Measurements from ENCODE around the gene GALNT6. TPM values are rescaled to one million over a fixed set of nuclear protein-coding genes. Genes with fewer than 3 reads are reported as not detected.

GALNT6 gene
- total and polyA plus RNA-seq, 7 experiments from 2014 or later, result 2.5 to 19.5 (median 13.4) TPM

DNA sequence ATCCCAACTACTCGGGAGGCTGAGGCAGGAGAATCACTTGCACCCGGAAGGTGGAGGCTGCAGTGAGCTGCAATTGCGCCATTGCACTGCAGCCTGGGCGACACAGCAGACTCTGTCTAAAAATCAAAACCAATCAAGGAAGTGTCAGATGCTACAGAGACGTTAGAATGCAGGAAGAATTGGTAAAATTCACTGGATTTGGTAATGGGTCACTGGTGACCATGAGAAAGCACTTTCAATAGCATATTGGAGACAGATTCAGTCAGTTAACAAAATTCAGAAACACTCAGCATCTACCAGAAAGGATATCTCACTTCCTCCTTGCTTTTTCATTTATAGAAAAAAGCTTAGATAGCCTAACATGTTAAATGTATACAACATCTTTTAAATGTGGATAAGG, 84.7 kb downstream of the GALNT6 start:
- peaks cover 29 to 82% (median 68%) of the 10 kb centered on the region in 7 donors for H3K4me1 Mint-ChIP-seq
- H3K27me3 ChIP-seq (ENCODE audit: control insufficient read depth in 2 of 2, insufficient read depth in 2 of 2, low read length in 2 of 2), result no peaks in the 10 kb centered on the region
- ATAC-seq (no peak), DNase-seq (no peak)
- peak overlapping the region; percentile 29 to 90 (median 69) for H3K27ac Mint-ChIP-seq
- H3K36me3 Mint-ChIP-seq, result peaks cover 17 to 57% (median 40%) of the 10 kb centered on the region in 5 donors
- intact Hi-C loops (cut with micrococcal nuclease), result loop anchor here in 1 of 2 donors (5.0 kb wide), 1 partner anchor 36 kb away; no protein-coding TSS in a partner anchor
- H3K9me3 ChIP-seq (ENCODE audit: control insufficient read depth in 2 of 3, low read length in 3 of 3), result no peaks in the 10 kb centered on the region
- no peaks in the 10 kb centered on the region for H3K9me3 Mint-ChIP-seq
- peaks cover 13 to 65% (median 53%) of the 10 kb centered on the region in 3 experiments for H3K36me3 ChIP-seq (ENCODE audit: control insufficient read depth in 2 of 3, insufficient read depth in 3 of 3, low read length in 3 of 3)
- H3K4me1 ChIP-seq (ENCODE audit: control insufficient read depth in 2 of 2, insufficient read depth in 2 of 2, low read length in 2 of 2), result peaks cover 13 to 31% of the 10 kb centered on the region in 2 donors
- ChIA-PET POLR2A (interaction anchor here (0.6 to 5.4 kb wide), 5 partner anchors 11 to 43 kb away, joined by 3 to 44 read pairs (median 21); no protein-coding TSS in a partner anchor), CTCF (interaction anchor here (0.8 to 11.0 kb wide), 2 partner anchors 34 to 44 kb away, joined by 4 to 118 read pairs; no protein-coding TSS in a partner anchor)
- peak overlapping the region in 1 of 10 donors; percentile 21 for H3K4me3 Mint-ChIP-seq
- H3K4me3 ChIP-seq (ENCODE audit: low read length), result no peak overlapping the region
- H3K27me3 Mint-ChIP-seq, result no peaks in the 10 kb centered on the region
- H3K27ac ChIP-seq (ENCODE audit: low read depth, low read length), result no peak overlapping the region

Other genes starting within 250 kb of the GALNT6 start
- 10 to 100 TPM; 23.4 to 42.3 (median 36.6) TPM for gene TFCP2, start 218.3 kb downstream of the GALNT6 start, total RNA-seq
- gene TFCP2, start 218.3 kb downstream of the GALNT6 start, polyA plus RNA-seq, result 10 to 100 TPM; 10.8 to 16.6 TPM
- 10 to 100 TPM in 4 of 5 experiments, 1 to 10 TPM in 1; 5.1 to 85.5 (median 33.5) TPM for gene POU6F1, start 173.3 kb downstream of the GALNT6 start, total RNA-seq
- gene POU6F1, start 173.3 kb downstream of the GALNT6 start, polyA plus RNA-seq, result 1 to 10 TPM; 1.8 to 4.7 TPM
- 100 to 1,000 TPM; 231 to 306 (median 271) TPM for gene DAZAP2, start 152.6 kb downstream of the GALNT6 start, total RNA-seq
- 1,000 to 10,000 TPM; 1,567 to 1,584 TPM for gene DAZAP2, start 152.6 kb downstream of the GALNT6 start, polyA plus RNA-seq
- 1 to 10 TPM; 1.5 to 7.4 (median 4.2) TPM for gene SMAGP, start 121.0 kb downstream of the GALNT6 start, total RNA-seq
- gene SMAGP, start 121.0 kb downstream of the GALNT6 start, polyA plus RNA-seq, result 10 to 100 TPM; 10.6 to 16.2 TPM
- 100 to 1,000 TPM; 159 to 255 (median 249) TPM for gene BIN2, start 67.2 kb downstream of the GALNT6 start, total RNA-seq
- gene BIN2, start 67.2 kb downstream of the GALNT6 start, polyA plus RNA-seq, result 100 to 1,000 TPM; 198 to 290 TPM
- 1 to 10 TPM in 4 of 5 experiments, not detected in 1; 1.1 to 2.1 (median 1.4) TPM for gene CELA1, start 44.7 kb downstream of the GALNT6 start, total RNA-seq
- 1 to 10 TPM; 3.8 to 9.2 TPM for gene CELA1, start 44.7 kb downstream of the GALNT6 start, polyA plus RNA-seq
- 1 to 10 TPM in 4 of 5 experiments, under 1 TPM in 1; 0.97 to 8.4 (median 3.4) TPM for gene SLC4A8, start 33.4 kb upstream of the GALNT6 start, total RNA-seq
- under 1 TPM; 0.13 to 0.34 TPM for gene SLC4A8, start 33.4 kb upstream of the GALNT6 start, polyA plus RNA-seq
- gene SCN8A, start 199.8 kb upstream of the GALNT6 start, total RNA-seq, result 1 to 10 TPM in 1 of 5 experiments, under 1 TPM in 4; 0.22 to 1.1 (median 0.34) TPM
- under 1 TPM; 0.01 to 0.33 TPM for gene SCN8A, start 199.8 kb upstream of the GALNT6 start, polyA plus RNA-seq

All from naive thymus-derived CD4-positive, alpha-beta T cell (primary cell).